ENCODE data around the gene CRY2. TPM values are rescaled to one million over a fixed set of nuclear protein-coding genes. Genes with fewer than 3 reads are reported as not detected.

CRY2 gene
- total and polyA plus RNA-seq, 2 experiments from 2014 or later, result 9.5 to 15.4 TPM

DNA sequence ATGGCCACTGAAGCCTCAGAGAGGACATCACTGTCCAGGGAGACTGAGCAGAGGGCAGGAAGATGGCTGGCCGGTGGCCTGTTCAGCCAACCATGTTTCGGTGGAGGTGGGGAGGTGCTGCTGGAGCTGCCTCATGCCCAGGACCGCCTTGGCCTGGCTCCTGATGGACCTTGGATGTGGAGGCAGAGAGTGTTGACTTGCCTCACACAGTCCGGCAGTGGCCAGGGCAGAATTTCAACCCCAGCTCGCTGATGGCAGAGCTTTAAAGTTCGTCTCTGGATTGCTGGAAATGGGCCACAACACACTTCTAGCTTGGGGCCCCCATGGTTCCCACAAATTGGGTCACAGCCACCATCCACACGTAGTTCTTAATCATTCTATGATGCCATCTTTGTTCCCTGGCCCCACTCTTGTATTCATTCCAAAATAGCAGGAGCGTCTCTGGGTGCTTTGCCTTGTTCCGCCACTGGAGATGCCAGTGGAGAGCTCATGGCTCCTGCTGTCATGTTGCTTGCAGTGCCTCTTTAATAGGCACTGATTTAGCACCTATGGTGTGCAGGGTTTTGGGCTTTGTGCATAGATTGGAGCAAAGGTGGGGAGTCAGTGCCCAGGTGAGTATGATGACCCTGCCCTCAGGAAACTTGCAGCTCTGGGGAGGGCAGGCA, 43.7 kb downstream of the CRY2 start (continued):
- TF ChIP-seq, protein P1, sequence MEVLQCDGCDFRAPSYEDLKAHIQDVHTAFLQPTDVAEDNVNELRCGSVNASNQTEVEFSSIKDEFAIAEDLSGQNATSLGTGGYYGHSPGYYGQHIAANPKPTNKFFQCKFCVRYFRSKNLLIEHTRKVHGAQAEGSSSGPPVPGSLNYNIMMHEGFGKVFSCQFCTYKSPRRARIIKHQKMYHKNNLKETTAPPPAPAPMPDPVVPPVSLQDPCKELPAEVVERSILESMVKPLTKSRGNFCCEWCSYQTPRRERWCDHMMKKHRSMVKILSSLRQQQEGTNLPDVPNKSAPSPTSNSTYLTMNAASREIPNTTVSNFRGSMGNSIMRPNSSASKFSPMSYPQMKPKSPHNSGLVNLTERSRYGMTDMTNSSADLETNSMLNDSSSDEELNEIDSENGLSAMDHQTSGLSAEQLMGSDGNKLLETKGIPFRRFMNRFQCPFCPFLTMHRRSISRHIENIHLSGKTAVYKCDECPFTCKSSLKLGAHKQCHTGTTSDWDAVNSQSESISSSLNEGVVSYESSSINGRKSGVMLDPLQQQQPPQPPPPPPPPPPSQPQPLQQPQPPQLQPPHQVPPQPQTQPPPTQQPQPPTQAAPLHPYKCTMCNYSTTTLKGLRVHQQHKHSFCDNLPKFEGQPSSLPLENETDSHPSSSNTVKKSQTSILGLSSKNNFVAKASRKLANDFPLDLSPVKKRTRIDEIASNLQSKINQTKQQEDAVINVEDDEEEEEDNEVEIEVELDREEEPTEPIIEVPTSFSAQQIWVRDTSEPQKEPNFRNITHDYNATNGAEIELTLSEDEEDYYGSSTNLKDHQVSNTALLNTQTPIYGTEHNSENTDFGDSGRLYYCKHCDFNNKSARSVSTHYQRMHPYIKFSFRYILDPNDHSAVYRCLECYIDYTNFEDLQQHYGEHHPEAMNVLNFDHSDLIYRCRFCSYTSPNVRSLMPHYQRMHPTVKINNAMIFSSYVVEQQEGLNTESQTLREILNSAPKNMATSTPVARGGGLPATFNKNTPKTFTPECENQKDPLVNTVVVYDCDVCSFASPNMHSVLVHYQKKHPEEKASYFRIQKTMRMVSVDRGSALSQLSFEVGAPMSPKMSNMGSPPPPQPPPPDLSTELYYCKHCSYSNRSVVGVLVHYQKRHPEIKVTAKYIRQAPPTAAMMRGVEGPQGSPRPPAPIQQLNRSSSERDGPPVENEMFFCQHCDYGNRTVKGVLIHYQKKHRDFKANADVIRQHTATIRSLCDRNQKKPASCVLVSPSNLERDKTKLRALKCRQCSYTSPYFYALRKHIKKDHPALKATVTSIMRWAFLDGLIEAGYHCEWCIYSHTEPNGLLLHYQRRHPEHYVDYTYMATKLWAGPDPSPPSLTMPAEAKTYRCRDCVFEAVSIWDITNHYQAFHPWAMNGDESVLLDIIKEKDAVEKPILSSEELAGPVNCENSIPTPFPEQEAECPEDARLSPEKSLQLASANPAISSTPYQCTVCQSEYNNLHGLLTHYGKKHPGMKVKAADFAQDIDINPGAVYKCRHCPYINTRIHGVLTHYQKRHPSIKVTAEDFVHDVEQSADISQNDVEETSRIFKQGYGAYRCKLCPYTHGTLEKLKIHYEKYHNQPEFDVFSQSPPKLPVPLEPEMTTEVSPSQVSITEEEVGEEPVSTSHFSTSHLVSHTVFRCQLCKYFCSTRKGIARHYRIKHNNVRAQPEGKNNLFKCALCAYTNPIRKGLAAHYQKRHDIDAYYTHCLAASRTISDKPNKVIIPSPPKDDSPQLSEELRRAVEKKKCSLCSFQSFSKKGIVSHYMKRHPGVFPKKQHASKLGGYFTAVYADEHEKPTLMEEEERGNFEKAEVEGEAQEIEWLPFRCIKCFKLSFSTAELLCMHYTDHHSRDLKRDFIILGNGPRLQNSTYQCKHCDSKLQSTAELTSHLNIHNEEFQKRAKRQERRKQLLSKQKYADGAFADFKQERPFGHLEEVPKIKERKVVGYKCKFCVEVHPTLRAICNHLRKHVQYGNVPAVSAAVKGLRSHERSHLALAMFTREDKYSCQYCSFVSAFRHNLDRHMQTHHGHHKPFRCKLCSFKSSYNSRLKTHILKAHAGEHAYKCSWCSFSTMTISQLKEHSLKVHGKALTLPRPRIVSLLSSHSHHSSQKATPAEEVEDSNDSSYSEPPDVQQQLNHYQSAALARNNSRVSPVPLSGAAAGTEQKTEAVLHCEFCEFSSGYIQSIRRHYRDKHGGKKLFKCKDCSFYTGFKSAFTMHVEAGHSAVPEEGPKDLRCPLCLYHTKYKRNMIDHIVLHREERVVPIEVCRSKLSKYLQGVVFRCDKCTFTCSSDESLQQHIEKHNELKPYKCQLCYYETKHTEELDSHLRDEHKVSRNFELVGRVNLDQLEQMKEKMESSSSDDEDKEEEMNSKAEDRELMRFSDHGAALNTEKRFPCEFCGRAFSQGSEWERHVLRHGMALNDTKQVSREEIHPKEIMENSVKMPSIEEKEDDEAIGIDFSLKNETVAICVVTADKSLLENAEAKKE (CRISPR knock-in tag; IDR thresholded peaks at IDR 0.05), result no peak
- TF ChIP-seq ZNF331 (CRISPR knock-in tag; IDR thresholded peaks at IDR 0.05; ENCODE audit: low read depth) (no peak), ZNF114 (CRISPR knock-in tag; IDR thresholded peaks at IDR 0.05) (no peak), JUNB (IDR thresholded peaks at IDR 0.05; ENCODE audit: unreplicated experiment) (no peak), EZH2phosphoT487 (IDR thresholded peaks at IDR 0.05; ENCODE audit: unreplicated experiment) (no peak), CREB1 (CRISPR knock-in tag; IDR thresholded peaks at IDR 0.05; ENCODE audit: low read depth) (no peak), NANOG (IDR thresholded peaks at IDR 0.05; ENCODE audit: borderline replicate concordance) (no peak), STAT1 (IDR thresholded peaks at IDR 0.05; ENCODE audit: unreplicated experiment) (no peak)
- TF ChIP-seq, protein P2, sequence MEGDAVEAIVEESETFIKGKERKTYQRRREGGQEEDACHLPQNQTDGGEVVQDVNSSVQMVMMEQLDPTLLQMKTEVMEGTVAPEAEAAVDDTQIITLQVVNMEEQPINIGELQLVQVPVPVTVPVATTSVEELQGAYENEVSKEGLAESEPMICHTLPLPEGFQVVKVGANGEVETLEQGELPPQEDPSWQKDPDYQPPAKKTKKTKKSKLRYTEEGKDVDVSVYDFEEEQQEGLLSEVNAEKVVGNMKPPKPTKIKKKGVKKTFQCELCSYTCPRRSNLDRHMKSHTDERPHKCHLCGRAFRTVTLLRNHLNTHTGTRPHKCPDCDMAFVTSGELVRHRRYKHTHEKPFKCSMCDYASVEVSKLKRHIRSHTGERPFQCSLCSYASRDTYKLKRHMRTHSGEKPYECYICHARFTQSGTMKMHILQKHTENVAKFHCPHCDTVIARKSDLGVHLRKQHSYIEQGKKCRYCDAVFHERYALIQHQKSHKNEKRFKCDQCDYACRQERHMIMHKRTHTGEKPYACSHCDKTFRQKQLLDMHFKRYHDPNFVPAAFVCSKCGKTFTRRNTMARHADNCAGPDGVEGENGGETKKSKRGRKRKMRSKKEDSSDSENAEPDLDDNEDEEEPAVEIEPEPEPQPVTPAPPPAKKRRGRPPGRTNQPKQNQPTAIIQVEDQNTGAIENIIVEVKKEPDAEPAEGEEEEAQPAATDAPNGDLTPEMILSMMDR (conservative IDR thresholded peaks at IDR 0.05; ENCODE audit: low read depth in 2 of 2), result no peak; a peak in 1 of 4 replicates
- TF ChIP-seq, protein P3, sequence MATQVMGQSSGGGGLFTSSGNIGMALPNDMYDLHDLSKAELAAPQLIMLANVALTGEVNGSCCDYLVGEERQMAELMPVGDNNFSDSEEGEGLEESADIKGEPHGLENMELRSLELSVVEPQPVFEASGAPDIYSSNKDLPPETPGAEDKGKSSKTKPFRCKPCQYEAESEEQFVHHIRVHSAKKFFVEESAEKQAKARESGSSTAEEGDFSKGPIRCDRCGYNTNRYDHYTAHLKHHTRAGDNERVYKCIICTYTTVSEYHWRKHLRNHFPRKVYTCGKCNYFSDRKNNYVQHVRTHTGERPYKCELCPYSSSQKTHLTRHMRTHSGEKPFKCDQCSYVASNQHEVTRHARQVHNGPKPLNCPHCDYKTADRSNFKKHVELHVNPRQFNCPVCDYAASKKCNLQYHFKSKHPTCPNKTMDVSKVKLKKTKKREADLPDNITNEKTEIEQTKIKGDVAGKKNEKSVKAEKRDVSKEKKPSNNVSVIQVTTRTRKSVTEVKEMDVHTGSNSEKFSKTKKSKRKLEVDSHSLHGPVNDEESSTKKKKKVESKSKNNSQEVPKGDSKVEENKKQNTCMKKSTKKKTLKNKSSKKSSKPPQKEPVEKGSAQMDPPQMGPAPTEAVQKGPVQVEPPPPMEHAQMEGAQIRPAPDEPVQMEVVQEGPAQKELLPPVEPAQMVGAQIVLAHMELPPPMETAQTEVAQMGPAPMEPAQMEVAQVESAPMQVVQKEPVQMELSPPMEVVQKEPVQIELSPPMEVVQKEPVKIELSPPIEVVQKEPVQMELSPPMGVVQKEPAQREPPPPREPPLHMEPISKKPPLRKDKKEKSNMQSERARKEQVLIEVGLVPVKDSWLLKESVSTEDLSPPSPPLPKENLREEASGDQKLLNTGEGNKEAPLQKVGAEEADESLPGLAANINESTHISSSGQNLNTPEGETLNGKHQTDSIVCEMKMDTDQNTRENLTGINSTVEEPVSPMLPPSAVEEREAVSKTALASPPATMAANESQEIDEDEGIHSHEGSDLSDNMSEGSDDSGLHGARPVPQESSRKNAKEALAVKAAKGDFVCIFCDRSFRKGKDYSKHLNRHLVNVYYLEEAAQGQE (IDR thresholded peaks at IDR 0.05; ENCODE audit: unreplicated experiment), result no peak

Measured in GM23338 (cell line).